Measurements from ENCODE around the gene HK1.

- TF ChIP-seq CTCF (IDR thresholded peaks at IDR 0.05; ENCODE audit: low read depth, low read length) (no peak), POLR2A (IDR thresholded peaks at IDR 0.05; ENCODE audit: extremely low read depth, insufficient read length) (no peak), MYC (IDR thresholded peaks at IDR 0.05; ENCODE audit: low read depth, low read length) (no peak)
- TF ChIP-seq, protein P1, sequence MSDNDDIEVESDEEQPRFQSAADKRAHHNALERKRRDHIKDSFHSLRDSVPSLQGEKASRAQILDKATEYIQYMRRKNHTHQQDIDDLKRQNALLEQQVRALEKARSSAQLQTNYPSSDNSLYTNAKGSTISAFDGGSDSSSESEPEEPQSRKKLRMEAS (IDR thresholded peaks at IDR 0.05; ENCODE audit: low read depth, low read length), result no peak
These were observed 85.4 kb downstream of the HK1 start for GRCh38 chr10:69363666-69364065.

Data from NB4 (cell line).